H1 (cell line): ENCODE measurements around the gene SCO2. TPM values are rescaled to one million over a fixed set of nuclear protein-coding genes. Genes with fewer than 3 reads are reported as not detected.

Source experiments
- CTCF ChIA-PET: fragments of 300-600 bp; sonication (Branson Sonifier 250); formaldehyde crosslinking; loops from one replicate; lab custom pipeline; 2021; ENCODE audit not compliant: partially characterized antibody; lab: Charles Lee
- POLR2A ChIA-PET: fragments of 300-600 bp; sonication (Branson Sonifier 250); formaldehyde crosslinking; loops from one replicate; lab custom pipeline; 2021; ENCODE audit warnings: inconsistent platforms; ENCODE audit not compliant: partially characterized antibody; lab: Charles Lee
- DNase-seq, 2 experiments: peaks; one replicate each; pipeline versions ENCODE4 v3.0.0 to v3.0.0-alpha.2; 2010 to 2022; ENCODE audit warnings: low spot score in 2 of 2, low read depth in 1 of 2, mixed read lengths in 1 of 2
- FAIRE-seq: peaks from 2 replicates; lab custom pipeline; 2011; peaks lifted over from hg19 to GRCh38; lab: Jason Lieb, UNC
- H2AFZ ChIP-seq: 2 replicates; pipeline ENCODE4 v1.8.1; 2012; ENCODE audit warnings: low read length, inconsistent platforms
- H2AK5ac ChIP-seq: 2 replicates; pipeline ENCODE4 v1.6.1; 2013; ENCODE audit warnings: low read depth, low read length
- H2BK120ac ChIP-seq: replicated peaks from 2 replicates; pipeline ENCODE3; 2013; ENCODE audit warnings: low read depth, low read length, inconsistent platforms
- H2BK12ac ChIP-seq: 2 replicates; pipeline ENCODE4 v1.6.1; 2013; ENCODE audit warnings: low read depth, low read length
- H2BK15ac ChIP-seq: 2 replicates; pipeline ENCODE4 v1.6.1; 2013; ENCODE audit warnings: low read length
- H2BK20ac ChIP-seq: 2 replicates; pipeline ENCODE4 v1.6.1; 2013; ENCODE audit warnings: low read length
- H2BK5ac ChIP-seq: 2 replicates; pipeline ENCODE4 v1.6.1; 2013; ENCODE audit warnings: low read depth, low read length
- H3K14ac ChIP-seq: 2 replicates; pipeline ENCODE4 v1.6.1; 2013; ENCODE audit warnings: inconsistent platforms; ENCODE audit not compliant: insufficient read length
- H3K18ac ChIP-seq: 2 replicates; pipeline ENCODE4 v1.6.1; 2013; ENCODE audit warnings: low read length; ENCODE audit errors: extremely low read depth
- H3K23ac ChIP-seq: 2 replicates; pipeline ENCODE4 v1.6.1; 2013; ENCODE audit warnings: inconsistent platforms; ENCODE audit not compliant: insufficient read length
- H3K23me2 ChIP-seq: 2 replicates; pipeline ENCODE4 v1.6.1; 2013; ENCODE audit warnings: low read depth, low read length
- H3K27ac ChIP-seq: 2 replicates; pipeline ENCODE4 v1.6.1; 2011; ENCODE audit warnings: low read depth, low read length, inconsistent platforms
- H3K27me3 ChIP-seq, 4 experiments: replicated peaks in 1 of 4; 1 replicate in 1 of 4; 2 replicates in 3 of 4; pipeline versions ENCODE4 v1.6.1 to v1.8.1; 2011 to 2013; ENCODE audit warnings: low read length in 3 of 4, mild to moderate bottlenecking in 3 of 4, inconsistent platforms in 2 of 4, mixed read lengths in 2 of 4, moderate library complexity in 1 of 4; ENCODE audit not compliant: control insufficient read depth in 3 of 4, insufficient read depth in 3 of 4; ENCODE audit errors: extremely low read depth in 1 of 4
- H3K36me3 ChIP-seq, 4 experiments: 2 replicates each; pipeline versions ENCODE4 v1.6.1 to v1.8.1; 2011 to 2013; ENCODE audit warnings: mild to moderate bottlenecking in 4 of 4, low read length in 3 of 4, moderate library complexity in 2 of 4, control low read depth in 1 of 4, inconsistent platforms in 1 of 4; ENCODE audit not compliant: insufficient read depth in 4 of 4, control insufficient read depth in 2 of 4
- H3K4ac ChIP-seq: replicated peaks from 2 replicates; pipeline ENCODE3; 2013; ENCODE audit warnings: low read length, low read depth, mixed read lengths, inconsistent platforms; ENCODE audit not compliant: insufficient read length
- H3K4me1 ChIP-seq, 4 experiments: replicated peaks in 1 of 4; 1 replicate in 1 of 4; 2 replicates in 3 of 4; pipeline versions ENCODE4 v1.6.1 to v1.8.1; 2011 to 2013; ENCODE audit warnings: low read length in 3 of 4, inconsistent platforms in 2 of 4, mixed read lengths in 1 of 4; ENCODE audit not compliant: insufficient read depth in 4 of 4, control insufficient read depth in 3 of 4
- H3K4me2 ChIP-seq, 2 experiments: 2 replicates each; pipeline versions ENCODE4 v1.6.1 to v1.8.1; 2011 to 2013; ENCODE audit warnings: low read depth in 2 of 2, low read length in 2 of 2, control low read depth in 1 of 2, inconsistent platforms in 1 of 2, mild to moderate bottlenecking in 1 of 2; ENCODE audit not compliant: insufficient read depth in 1 of 2
- H3K4me3 ChIP-seq, 4 experiments: fragments of 200-600, 300-600 bp in 1 of 4; sonication (generic), shearing (Covaris generic), sonication (Bioruptor Twin) in 1 of 4; 2 replicates each; pipeline versions ENCODE4 v1.5.1 to v1.8.1; 2011 to 2016; ENCODE audit warnings: low read length in 4 of 4, low read depth in 3 of 4, control low read depth in 2 of 4, inconsistent platforms in 2 of 4, mild to moderate bottlenecking in 2 of 4, mixed read lengths in 1 of 4, moderate library complexity in 1 of 4; ENCODE audit not compliant: insufficient read depth in 2 of 4; ENCODE audit errors: extremely low read depth in 1 of 4
- H3K56ac ChIP-seq: replicated peaks from 2 replicates; pipeline ENCODE3; 2013; ENCODE audit warnings: low read depth, mild to moderate bottlenecking, mixed read lengths, low read length, inconsistent platforms; ENCODE audit not compliant: insufficient read length
- H3K79me1 ChIP-seq: 2 replicates; pipeline ENCODE4 v1.6.1; 2013; ENCODE audit warnings: low read depth, low read length, control low read depth
- H3K79me2 ChIP-seq, 2 experiments: 2 replicates each; pipeline versions ENCODE4 v1.6.1 to v1.8.1; 2012 to 2013; ENCODE audit warnings: low read length in 2 of 2, mild to moderate bottlenecking in 2 of 2, inconsistent platforms in 1 of 2; ENCODE audit not compliant: insufficient read depth in 2 of 2, control insufficient read depth in 1 of 2
- H3K9ac ChIP-seq, 4 experiments: replicated peaks in 1 of 4; 1 replicate in 1 of 4; 2 replicates in 3 of 4; pipeline versions ENCODE4 v1.6.1 to v1.8.1; 2011 to 2013; ENCODE audit warnings: low read depth in 3 of 4, low read length in 3 of 4, control low read depth in 2 of 4, mild to moderate bottlenecking in 2 of 4, moderate library complexity in 2 of 4, inconsistent platforms in 1 of 4; ENCODE audit errors: extremely low read depth in 1 of 4
- H3K9me3 ChIP-seq, 2 experiments: 2 replicates each; pipeline versions ENCODE4 v1.6.1 to v1.8.1; 2012 to 2013; ENCODE audit warnings: mild to moderate bottlenecking in 2 of 2, moderate library complexity in 2 of 2, control low read depth in 1 of 2, inconsistent platforms in 1 of 2, low read depth in 1 of 2, low read length in 1 of 2, mixed read lengths in 1 of 2; ENCODE audit not compliant: insufficient read depth in 2 of 2
- H4K20me1 ChIP-seq, 2 experiments: replicated peaks in 1 of 2; 2 replicates each; pipeline versions ENCODE3 to v1.8.1; 2011 to 2013; ENCODE audit warnings: inconsistent platforms in 2 of 2, low read length in 2 of 2, mild to moderate bottlenecking in 1 of 2; ENCODE audit not compliant: insufficient read depth in 2 of 2, control insufficient read depth in 1 of 2
- H4K5ac ChIP-seq: 2 replicates; pipeline ENCODE4 v1.6.1; 2013; ENCODE audit warnings: low read length, low read depth, mixed read lengths, inconsistent platforms; ENCODE audit not compliant: insufficient read length
- H4K8ac ChIP-seq: 2 replicates; pipeline ENCODE4 v1.8.0; 2013; ENCODE audit warnings: mild to moderate bottlenecking, moderate library complexity, low read length, inconsistent platforms; ENCODE audit not compliant: insufficient read depth; ENCODE audit errors: extremely low read depth
- H4K91ac ChIP-seq: replicated peaks from 2 replicates; pipeline ENCODE3; 2013; ENCODE audit warnings: low read length, mixed read lengths, inconsistent platforms; ENCODE audit not compliant: insufficient read length
- CBX5 ChIP-seq: fragments of 300-800, 300-1000 bp; sonication (generic); IDR thresholded peaks from 2 replicates; pipeline ENCODE4 v1.7.1; 2016; ENCODE audit warnings: antibody characterized with exemption, low read length, low read depth
- CREB1 ChIP-seq: IDR thresholded peaks from 2 replicates; pipeline ENCODE4 v1.6.1; 2012; ENCODE audit warnings: inconsistent platforms
- EGR1 ChIP-seq: IDR thresholded peaks from 2 replicates; pipeline ENCODE4 v1.6.1; 2011; ENCODE audit warnings: low read depth, low read length, borderline replicate concordance
- EZH2 ChIP-seq: fragments of 200-600 bp; sonication (generic); IDR thresholded peaks from 2 replicates; pipeline ENCODE4 v1.7.1; 2012; ENCODE audit warnings: low read depth, mild to moderate bottlenecking, moderate library complexity, low read length, inconsistent platforms; ENCODE audit not compliant: severe bottlenecking
- KDM4A ChIP-seq: IDR thresholded peaks from one replicate; pipeline ENCODE4 v1.7.1; 2012; ENCODE audit warnings: low read depth, mild to moderate bottlenecking, moderate library complexity, low read length, inconsistent platforms; ENCODE audit not compliant: severe bottlenecking
- RNF2 ChIP-seq: fragments of 200-900, 300-1000 bp; sonication (generic); IDR thresholded peaks from 2 replicates; pipeline ENCODE4 v1.7.1; 2016; ENCODE audit warnings: borderline replicate concordance, low read depth, mild to moderate bottlenecking, antibody characterized with exemption, low read length; ENCODE audit not compliant: poor library complexity, severe bottlenecking; ENCODE audit errors: missing control alignments
- SIN3A ChIP-seq, 2 experiments: IDR thresholded peaks in 1 of 2; conservative IDR thresholded peaks in 1 of 2; 2 replicates each; pipeline ENCODE4 v1.6.1; 2011 to 2012; ENCODE audit warnings: low read length in 2 of 2, improper control_type of control experiment in 1 of 2, low read depth in 1 of 2, mild to moderate bottlenecking in 1 of 2
- SUZ12 ChIP-seq: fragments of 200-600 bp; sonication (generic); IDR thresholded peaks from 2 replicates; pipeline ENCODE4 v1.6.1; 2012; ENCODE audit warnings: mild to moderate bottlenecking, inconsistent platforms, low read length, moderate library complexity, mixed read lengths
- ZNF274 ChIP-seq: IDR thresholded peaks from 2 replicates; pipeline ENCODE4 v1.7.0; 2012; ENCODE audit warnings: low read length, borderline replicate concordance; ENCODE audit errors: extremely low read depth
- WGBS, 2 experiments: shearing (Covaris generic) in 1 of 2; methylation state at CpG; one replicate each; pipeline versions ENCODE4 v1.1.6 to v1.1.7; 2013 to 2015; ENCODE audit warnings: low lambda C conversion rate in 2 of 2, mixed read lengths in 2 of 2, inconsistent platforms in 1 of 2, low coverage in 1 of 2, missing lambda C conversion rate in 1 of 2; ENCODE audit not compliant: insufficient replicate concordance in 2 of 2, insufficient coverage in 1 of 2, insufficient read length in 1 of 2; ENCODE audit errors: extremely low coverage in 1 of 2, missing lambda C conversion rate in 1 of 2; 5-methylcytosine and 5-hydroxymethylcytosine counted together
- polyA plus RNA-seq, 7 experiments: library from polyadenylated mRNA; depleted of rRNA in 3 of 7; stranded (reverse) in 5 of 7; unstranded in 2 of 7; fragments of >200 nt in 5 of 7; fragments of 200-250 nt in 2 of 7; gene quantifications; 1 replicate in 5 of 7; 2 replicates in 1 of 7; 4 replicates in 1 of 7; pipeline versions ENCODE4 v1.2.1 to v1.2.3, GENCODE V29; 2011 to 2013; ENCODE audit warnings: missing spikeins in 2 of 7, mixed read lengths in 2 of 7
- total RNA-seq: library from RNA; stranded (reverse); fragmentation: NEBNext Ultra II Directional; extraction: Animal tissue kit (Norgen Biotek cat#: 25700); gene quantifications from 2 replicates; pipeline ENCODE4 v1.2.1, GENCODE V29; 2021
- TF ChIP-seq, protein P1 (sequence below): IDR thresholded peaks from 2 replicates; pipeline ENCODE4 v1.6.1; 2012; ENCODE audit warnings: inconsistent platforms

Gene SCO2
- total and polyA plus RNA-seq, 2 of the 8 experiments (the other 6 are each of a cell fraction or from before 2014, with no cell fraction given) = 2.0 TPM; not detected in 1

DNA sequence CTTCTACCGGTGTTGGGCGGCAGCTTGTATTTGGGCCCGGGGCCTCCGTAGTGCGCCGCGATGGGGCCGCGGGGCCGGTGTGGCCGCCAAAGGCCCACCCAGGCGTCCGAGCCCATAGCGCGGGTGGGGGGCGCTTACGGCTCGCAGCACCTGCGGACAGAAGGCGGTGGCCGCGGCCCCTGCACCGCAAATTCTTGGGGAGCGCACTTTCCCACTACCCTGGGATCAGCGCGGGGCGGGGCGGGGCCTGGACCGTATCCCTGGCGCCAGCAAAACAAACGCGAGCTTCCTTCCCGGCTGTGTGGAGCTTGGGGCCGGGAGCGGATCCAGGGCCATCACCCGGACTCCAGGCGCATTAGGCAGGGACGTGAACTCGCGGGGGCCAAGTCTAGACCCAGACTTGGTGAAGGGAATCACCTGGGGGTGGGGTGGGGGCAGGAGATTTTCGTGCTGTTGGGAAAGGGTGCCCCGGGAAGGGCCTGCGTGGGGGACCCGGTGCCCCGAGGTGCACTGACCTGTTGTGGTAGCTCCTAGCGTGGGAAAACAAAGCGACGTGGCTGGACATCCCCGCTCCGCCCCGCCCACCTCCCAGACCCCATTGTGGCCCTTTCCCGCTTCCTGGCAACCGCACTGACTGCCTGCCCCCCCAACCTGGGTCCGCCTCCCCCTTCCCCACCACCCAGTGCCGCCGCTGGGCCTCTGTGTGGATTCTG is 6.7 kb upstream of the SCO2 start:
- Histone ChIP-seq H3K18ac (no peak overlapping the region; the same call in 1 of the 2 replicates), H2AFZ (no peak overlapping the region; the same call in 1 of the 2 replicates), H3K4me2 (peak overlapping the region; percentile 51 to 92), H3K23me2 (peaks cover 18% of the 10 kb centered on the region; the same call in 1 of the 2 replicates), H3K79me1 (no peaks in the 10 kb centered on the region), H3K9me3 (no peaks in the 10 kb centered on the region), H3K9ac (0 out of 7 replicates have a peak overlapping the region, but pooled peaks of 1 of the 4 experiments have one; percentile 35), H2AK5ac (no peak overlapping the region), H3K23ac (no peak overlapping the region), H3K27me3 (peaks cover 43 to 65% (median 58%) of the 10 kb centered on the region in 4 experiments), H4K91ac (no peak overlapping the region), H2BK5ac (no peak overlapping the region), H3K4me3 (peak overlapping the region; percentile 27 to 68 (median 48)), H2BK20ac (no peak overlapping the region), H3K56ac (no peak overlapping the region), H3K4me1 (peaks cover 0 to 18% (median 7%) of the 10 kb centered on the region in 4 experiments; a peak in 5 of 7 replicates), H3K36me3 (no peaks in the 10 kb centered on the region), H2BK15ac (no peak overlapping the region), H3K79me2 (no peaks in the 10 kb centered on the region), H2BK12ac (no peak overlapping the region), H3K4ac (no peak overlapping the region), H4K5ac (no peak overlapping the region), H4K8ac (no peak overlapping the region; the same call in 1 of the 2 replicates), H3K27ac (no peak overlapping the region), H3K14ac (no peak overlapping the region), H4K20me1 (peaks cover 5 to 14% of the 10 kb centered on the region in 2 experiments), H2BK120ac (no peak overlapping the region)
- FAIRE-seq = no peak
- WGBS, 2 experiments = 4% methylated on average over 41 of the region's 56 CpGs; no CpG with 5 or more reads in 1 of the 2 experiments
- ChIA-PET CTCF (interaction anchor here (1.0 kb wide), 3 partner anchors 31 to 157 kb away, joined by 3 to 4 read pairs (median 3); partner anchors contain the start of gene SYCE3), POLR2A (interaction anchor here (0.7 kb wide), 1 partner anchor 19 kb away, joined by 3 read pairs; no protein-coding TSS in a partner anchor)
- peak; percentile 65 for TF ChIP-seq EZH2
- TF ChIP-seq KDM4A = peak; percentile 70
- TF ChIP-seq, protein P1, sequence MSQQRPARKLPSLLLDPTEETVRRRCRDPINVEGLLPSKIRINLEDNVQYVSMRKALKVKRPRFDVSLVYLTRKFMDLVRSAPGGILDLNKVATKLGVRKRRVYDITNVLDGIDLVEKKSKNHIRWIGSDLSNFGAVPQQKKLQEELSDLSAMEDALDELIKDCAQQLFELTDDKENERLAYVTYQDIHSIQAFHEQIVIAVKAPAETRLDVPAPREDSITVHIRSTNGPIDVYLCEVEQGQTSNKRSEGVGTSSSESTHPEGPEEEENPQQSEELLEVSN = no peak
- TF ChIP-seq CBX5 = no peak
- no peak for TF ChIP-seq EGR1
- no peak for TF ChIP-seq CREB1
- peak; percentile 37 for TF ChIP-seq RNF2
- no peak for TF ChIP-seq SIN3A (conservative IDR thresholded peaks at IDR 0.05 in 1 of 2, IDR thresholded peaks at IDR 0.05 in 1 of 2; ENCODE audit: low read depth in 1 of 2, low read length in 2 of 2)
- peak; percentile 32 for TF ChIP-seq SUZ12
- TF ChIP-seq ZNF274 = no peak
- DNase-seq = peak in 1 of 2 experiments; percentile 77
